ENCODE measurements around the gene AP3S2.
A peak's percentile ranks its signal among the peaks of the same experiment; 100 is the strongest.
"Not testable (repeated sequence)": the region's sequence is repeated elsewhere in the genome, so short reads cannot be mapped to it uniquely, and the experiment has no call there.

The AP3S2 gene

DNA sequence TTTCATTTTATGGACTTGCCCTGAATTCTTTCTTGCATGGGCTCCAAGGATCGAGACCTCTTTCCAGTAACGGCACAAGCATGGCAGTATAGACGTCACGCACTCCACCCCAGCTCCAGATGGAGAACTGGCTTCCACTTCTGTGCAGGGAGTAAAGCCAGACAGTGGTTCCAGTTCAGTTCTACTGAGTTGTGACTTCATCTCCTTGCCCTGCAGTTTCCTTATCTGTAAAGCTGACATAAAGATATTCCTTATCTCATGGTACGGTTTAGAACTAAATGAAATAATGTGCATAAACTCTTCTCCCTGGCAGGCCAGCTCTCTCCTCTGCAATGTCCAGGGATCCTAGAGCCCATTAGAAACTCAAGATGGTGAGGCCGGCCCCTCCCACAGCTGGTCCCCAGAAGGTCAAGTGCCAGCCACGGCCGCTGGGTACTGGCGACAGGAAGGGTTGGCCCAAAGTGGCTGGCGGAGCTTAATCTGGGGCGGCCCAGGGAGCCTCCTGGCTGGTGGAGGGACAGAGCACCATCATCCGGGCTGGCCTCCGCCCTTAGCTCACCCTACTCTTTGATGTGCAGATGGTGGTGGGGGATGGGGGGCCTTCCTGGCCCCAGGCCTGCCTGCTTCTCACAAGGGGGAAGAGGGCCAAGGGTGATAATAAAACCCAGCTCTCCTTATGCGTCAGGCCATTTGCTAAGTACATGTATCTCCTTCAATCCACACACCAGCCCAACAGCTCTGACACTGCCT, 110.5 kb downstream of the AP3S2 start:
- DNase-seq, result peak in 2 of 3 donors; percentile 19 to 28
- Histone ChIP-seq H3K27me3 (replicated peaks in 2 of 5; ENCODE audit: control insufficient read depth in 4 of 5, insufficient read depth in 5 of 5, low read length in 4 of 5) (no peaks in the 10 kb centered on the region), H3K4me1 (ENCODE audit: control extremely low read depth in 1 of 4, control insufficient read depth in 4 of 4, insufficient read depth in 4 of 4, low read length in 3 of 4) (peaks cover 0 to 27% (median 2%) of the 10 kb centered on the region in 4 experiments), H3K27ac (ENCODE audit: insufficient read depth in 1 of 2, low read depth in 1 of 2, low read length in 2 of 2, poor library complexity in 1 of 2, severe bottlenecking in 2 of 2) (peak overlapping the region in 1 of 2 experiments; percentile 36), H3K36me3 (ENCODE audit: control insufficient read depth in 4 of 4, insufficient read depth in 4 of 4, low read length in 3 of 4) (peaks cover under 1 to 32% (median 16%) of the 10 kb centered on the region in 4 experiments), H3K9me3 (ENCODE audit: control extremely low read depth in 1 of 5, control insufficient read depth in 4 of 5, insufficient read depth in 2 of 5, low read depth in 1 of 5, low read length in 4 of 5) (peaks cover 0 to 9% (median 5%) of the 10 kb centered on the region in 5 experiments), H3K4me3 (ENCODE audit: control insufficient read depth in 1 of 7, extremely low read depth in 1 of 7, insufficient read depth in 4 of 7, low read depth in 2 of 7, low read length in 6 of 7) (no peak overlapping the region)
- 97% methylated on average over 11 of the region's 14 CpGs for WGBS (ENCODE audit: insufficient coverage)
- CTCF ChIA-PET, result interaction anchor here (1.0 to 1.8 kb wide), 6 partner anchors 12 to 316 kb away, joined by 3 to 7 read pairs (median 4); no protein-coding TSS in a partner anchor
- POLR2A ChIA-PET, result interaction anchor here (1.5 kb wide), 1 partner anchor 30 kb away, joined by 3 read pairs; no protein-coding TSS in a partner anchor

DNA sequence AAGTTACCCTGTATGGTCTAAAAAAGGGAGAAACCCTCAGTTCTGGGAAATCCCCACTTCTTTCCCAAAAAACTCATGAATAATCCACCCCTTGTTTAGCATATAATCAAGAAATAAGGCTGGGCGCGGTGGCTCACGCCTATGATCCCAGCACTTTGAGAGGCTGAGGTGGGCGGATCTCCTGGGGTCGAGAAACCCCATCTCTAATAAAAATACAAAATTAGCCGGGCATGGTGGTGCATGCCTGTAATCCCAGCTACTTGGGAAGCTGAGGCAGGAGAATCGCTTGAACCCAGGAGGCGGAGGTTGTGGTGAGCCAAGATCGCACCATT, 111.2 kb downstream of the AP3S2 start:
- H3K4me3 ChIP-seq (ENCODE audit: control insufficient read depth in 1 of 7, extremely low read depth in 1 of 7, insufficient read depth in 4 of 7, low read depth in 2 of 7, low read length in 6 of 7); DNase-seq; H3K9me3 ChIP-seq (ENCODE audit: control extremely low read depth in 1 of 5, control insufficient read depth in 4 of 5, insufficient read depth in 2 of 5, low read depth in 1 of 5, low read length in 4 of 5); H3K27me3 ChIP-seq (replicated peaks in 2 of 5; ENCODE audit: control insufficient read depth in 4 of 5, insufficient read depth in 5 of 5, low read length in 4 of 5); H3K27ac ChIP-seq (ENCODE audit: insufficient read depth in 1 of 2, low read depth in 1 of 2, low read length in 2 of 2, poor library complexity in 1 of 2, severe bottlenecking in 2 of 2): not testable (repeated sequence)
- peaks cover 0 to 25% (median 10%) of the 10 kb centered on the region in 4 experiments for H3K36me3 ChIP-seq (ENCODE audit: control insufficient read depth in 4 of 4, insufficient read depth in 4 of 4, low read length in 3 of 4)
- POLR2A ChIA-PET, result interaction anchor here (1.5 kb wide), 1 partner anchor 31 kb away, joined by 3 read pairs; no protein-coding TSS in a partner anchor
- WGBS (ENCODE audit: insufficient coverage), result 94% methylated on average over 3 of the region's 9 CpGs
- CTCF ChIA-PET, result interaction anchor here (1.2 to 1.8 kb wide), 3 partner anchors 13 to 316 kb away, joined by 3 to 6 read pairs (median 3); no protein-coding TSS in a partner anchor
- H3K4me1 ChIP-seq (ENCODE audit: control extremely low read depth in 1 of 4, control insufficient read depth in 4 of 4, insufficient read depth in 4 of 4, low read length in 3 of 4), result peaks cover 0 to 27% (median 4%) of the 10 kb centered on the region in 4 experiments

DNA sequence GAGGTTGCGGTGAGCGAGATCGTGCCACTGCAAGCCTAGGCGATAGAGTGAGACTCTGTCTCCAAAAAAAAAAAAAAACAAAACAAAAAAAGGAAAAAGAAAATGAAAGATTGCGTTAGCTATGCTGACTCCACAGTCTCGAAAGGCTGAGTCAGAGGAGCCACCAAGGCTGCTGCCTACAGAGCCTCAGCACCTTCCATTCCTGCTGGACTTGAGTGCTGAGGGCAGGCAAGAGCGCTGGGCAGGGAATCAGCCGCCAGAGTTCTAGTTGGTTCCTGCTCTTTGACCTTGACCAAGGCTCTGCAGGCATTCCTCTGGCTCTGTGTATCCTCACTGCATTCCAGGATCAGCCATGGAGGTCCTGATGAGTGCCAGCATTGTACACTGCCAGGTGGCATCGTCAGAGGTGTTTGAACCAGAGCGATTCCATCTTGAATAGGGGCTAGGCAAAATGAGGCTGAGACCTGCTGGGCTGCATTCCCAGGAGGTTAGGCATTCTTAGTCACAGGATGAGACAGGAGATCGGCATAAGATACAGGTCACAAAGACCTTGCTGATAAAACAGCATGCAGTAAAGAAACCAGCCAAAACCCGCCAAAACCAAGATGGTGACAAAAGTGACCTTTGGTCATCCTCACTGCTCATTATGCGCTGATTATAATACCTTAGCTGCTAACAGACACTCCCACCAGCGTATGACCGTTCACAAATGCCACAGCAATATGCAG, 111.7 kb downstream of the AP3S2 start:
- 88% methylated on average over 11 of the region's 15 CpGs for WGBS (ENCODE audit: insufficient coverage)
- H3K27me3 ChIP-seq (replicated peaks in 2 of 5; ENCODE audit: control insufficient read depth in 4 of 5, insufficient read depth in 5 of 5, low read length in 4 of 5), result peaks cover 0 to 2% (median 0%) of the 10 kb centered on the region in 5 experiments
- CTCF ChIA-PET, result interaction anchor here (1.6 to 1.8 kb wide), 2 partner anchors 11 to 21 kb away, joined by 3 to 6 read pairs; no protein-coding TSS in a partner anchor
- no peaks in the 10 kb centered on the region for H3K9me3 ChIP-seq (ENCODE audit: control extremely low read depth in 1 of 5, control insufficient read depth in 4 of 5, insufficient read depth in 2 of 5, low read depth in 1 of 5, low read length in 4 of 5)
- peaks cover 0 to 33% (median 9%) of the 10 kb centered on the region in 4 experiments for H3K4me1 ChIP-seq (ENCODE audit: control extremely low read depth in 1 of 4, control insufficient read depth in 4 of 4, insufficient read depth in 4 of 4, low read length in 3 of 4)
- POLR2A ChIA-PET, result no interaction called here
- peak in 1 of 3 donors; percentile 35 for DNase-seq
- H3K4me3 ChIP-seq (ENCODE audit: control insufficient read depth in 1 of 7, extremely low read depth in 1 of 7, insufficient read depth in 4 of 7, low read depth in 2 of 7, low read length in 6 of 7), result no peak overlapping the region
- H3K27ac ChIP-seq (ENCODE audit: insufficient read depth in 1 of 2, low read depth in 1 of 2, low read length in 2 of 2, poor library complexity in 1 of 2, severe bottlenecking in 2 of 2), result no peak overlapping the region
- H3K36me3 ChIP-seq (ENCODE audit: control insufficient read depth in 4 of 4, insufficient read depth in 4 of 4, low read length in 3 of 4), result peaks cover 0 to 20% (median 8%) of the 10 kb centered on the region in 4 experiments

DNA sequence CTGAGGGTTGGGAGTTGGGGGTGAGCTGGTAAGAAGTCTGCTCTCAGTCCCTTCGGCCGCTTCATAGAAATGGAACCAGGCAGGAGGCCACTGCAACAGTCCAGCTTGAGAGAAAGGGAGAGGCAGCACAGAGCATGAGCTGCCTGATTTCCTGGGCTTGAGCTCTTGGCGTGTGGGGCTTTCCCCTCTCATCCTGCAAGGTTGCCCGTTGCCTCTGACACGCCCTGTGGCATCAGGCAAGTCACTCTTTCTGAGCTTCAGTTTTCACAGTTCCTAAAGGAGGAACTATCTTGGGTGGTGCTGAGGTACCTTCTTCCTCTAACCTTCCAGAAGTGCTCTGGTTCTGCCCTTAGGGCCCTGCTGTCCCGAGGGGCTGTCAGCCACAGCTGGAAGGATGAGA, 112.7 kb downstream of the AP3S2 start:
- H3K36me3 ChIP-seq (ENCODE audit: control insufficient read depth in 4 of 4, insufficient read depth in 4 of 4, low read length in 3 of 4), result peaks cover 0 to 16% (median 6%) of the 10 kb centered on the region in 4 experiments
- POLR2A ChIA-PET, result interaction anchor here (0.8 kb wide), 1 partner anchor 16 kb away, joined by 3 read pairs; no protein-coding TSS in a partner anchor
- H3K27ac ChIP-seq (ENCODE audit: insufficient read depth in 1 of 2, low read depth in 1 of 2, low read length in 2 of 2, poor library complexity in 1 of 2, severe bottlenecking in 2 of 2), result no peak overlapping the region
- CTCF ChIA-PET, result interaction anchor here (0.7 to 2.0 kb wide), 5 partner anchors 10 to 29 kb away, joined by 3 to 4 read pairs (median 3); no protein-coding TSS in a partner anchor
- no peak overlapping the region for H3K4me3 ChIP-seq (ENCODE audit: control insufficient read depth in 1 of 7, extremely low read depth in 1 of 7, insufficient read depth in 4 of 7, low read depth in 2 of 7, low read length in 6 of 7)
- no peaks in the 10 kb centered on the region for H3K9me3 ChIP-seq (ENCODE audit: control extremely low read depth in 1 of 5, control insufficient read depth in 4 of 5, insufficient read depth in 2 of 5, low read depth in 1 of 5, low read length in 4 of 5)
- peak in 2 of 3 donors; percentile 60 for DNase-seq
- H3K4me1 ChIP-seq (ENCODE audit: control extremely low read depth in 1 of 4, control insufficient read depth in 4 of 4, insufficient read depth in 4 of 4, low read length in 3 of 4), result peaks cover 0 to 42% (median 18%) of the 10 kb centered on the region in 4 experiments
- WGBS (ENCODE audit: insufficient coverage), result 44% methylated on average over 6 of the region's 6 CpGs
- peaks cover 0 to 9% (median 0%) of the 10 kb centered on the region in 5 experiments for H3K27me3 ChIP-seq (replicated peaks in 2 of 5; ENCODE audit: control insufficient read depth in 4 of 5, insufficient read depth in 5 of 5, low read length in 4 of 5)

DNA sequence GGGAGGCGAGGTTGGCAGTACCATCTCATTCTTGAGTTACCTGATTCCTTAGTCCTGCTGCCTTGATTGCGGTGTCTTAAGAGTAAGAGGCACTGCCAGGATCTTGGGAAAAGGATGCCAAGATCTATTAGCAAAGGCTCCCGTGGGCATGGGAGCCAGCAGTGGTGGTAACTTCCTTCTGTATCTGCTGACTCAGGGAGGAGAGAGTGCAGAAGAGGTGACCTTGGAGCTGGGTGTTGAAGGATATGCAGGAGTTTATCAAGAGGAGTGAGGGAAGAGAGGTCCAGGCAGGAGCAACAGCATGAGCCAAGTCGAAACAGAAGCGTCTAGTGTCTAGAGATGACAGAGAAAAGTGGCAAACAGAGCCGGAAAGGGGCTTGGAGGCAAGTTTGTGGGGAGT, 113.2 kb downstream of the AP3S2 start:
- peaks cover 0 to 43% (median 21%) of the 10 kb centered on the region in 4 experiments for H3K4me1 ChIP-seq (ENCODE audit: control extremely low read depth in 1 of 4, control insufficient read depth in 4 of 4, insufficient read depth in 4 of 4, low read length in 3 of 4)
- peaks cover 0 to 15% (median 6%) of the 10 kb centered on the region in 4 experiments for H3K36me3 ChIP-seq (ENCODE audit: control insufficient read depth in 4 of 4, insufficient read depth in 4 of 4, low read length in 3 of 4)
- no peak for DNase-seq
- 82% methylated on average over 6 of the region's 6 CpGs for WGBS (ENCODE audit: insufficient coverage)
- H3K27me3 ChIP-seq (replicated peaks in 2 of 5; ENCODE audit: control insufficient read depth in 4 of 5, insufficient read depth in 5 of 5, low read length in 4 of 5), result peaks cover 0 to 13% (median under 1%) of the 10 kb centered on the region in 5 experiments
- H3K9me3 ChIP-seq (ENCODE audit: control extremely low read depth in 1 of 5, control insufficient read depth in 4 of 5, insufficient read depth in 2 of 5, low read depth in 1 of 5, low read length in 4 of 5), result no peaks in the 10 kb centered on the region
- no peak overlapping the region for H3K4me3 ChIP-seq (ENCODE audit: control insufficient read depth in 1 of 7, extremely low read depth in 1 of 7, insufficient read depth in 4 of 7, low read depth in 2 of 7, low read length in 6 of 7)
- H3K27ac ChIP-seq (ENCODE audit: insufficient read depth in 1 of 2, low read depth in 1 of 2, low read length in 2 of 2, poor library complexity in 1 of 2, severe bottlenecking in 2 of 2), result no peak overlapping the region
- ChIA-PET POLR2A (interaction anchor here (0.8 kb wide), 1 partner anchor 16 kb away, joined by 3 read pairs; no protein-coding TSS in a partner anchor), CTCF (interaction anchor here (0.7 to 2.0 kb wide), 4 partner anchors 9 to 28 kb away, joined by 3 to 4 read pairs (median 4); no protein-coding TSS in a partner anchor)

Measured in common myeloid progenitor, CD34-positive (primary cell).